IMR-90 (cell line): ENCODE data around the gene ELFN2. TPM values are rescaled to one million over a fixed set of nuclear protein-coding genes. Genes with fewer than 3 reads are reported as not detected.
A peak's percentile ranks its signal among the peaks of the same experiment; 100 is the strongest.
"Not testable (repeated sequence)": the region's sequence is repeated elsewhere in the genome, so short reads cannot be mapped to it uniquely, and the experiment has no call there.

Experiments used
- ATAC-seq: fragments of 200-7000 bp; cut with Tn5 transposase; 2 replicates; pipeline ENCODE4 v1.9.1; 2020; ENCODE audit warnings: low read depth, mild to moderate bottlenecking, moderate library complexity
- BruUV-seq: library from RNA; stranded (reverse); fragments of 400-500 nt; replicated peaks from 2 replicates; lab custom pipeline; 2021; lab: Mats Ljungman, UMichigan
- CTCF ChIA-PET: fragments of 300-600 bp; formaldehyde crosslinking; extraction: SDS; loops from one replicate; lab custom pipeline; 2021; ENCODE audit warnings: antibody characterized with exemption; lab: Yijun Ruan, JAX
- POLR2A ChIA-PET: fragments of 300-600 bp; sonication (Branson Sonifier 250); formaldehyde crosslinking; loops from one replicate; lab custom pipeline; 2022; ENCODE audit warnings: antibody characterized with exemption; ENCODE audit not compliant: unreplicated experiment; lab: Charles Lee
- DNase-seq: peaks from one replicate; pipeline ENCODE4 v3.0.0; 2013
- H2AFZ ChIP-seq: replicated peaks from 2 replicates; pipeline ENCODE3; 2013; ENCODE audit warnings: low read length, mild to moderate bottlenecking; ENCODE audit not compliant: poor library complexity
- H2AK5ac ChIP-seq: 2 replicates; pipeline ENCODE4 v1.6.1; 2013; ENCODE audit warnings: low read depth, low read length, inconsistent platforms
- H2AK9ac ChIP-seq: replicated peaks from 2 replicates; pipeline ENCODE3; 2013; ENCODE audit warnings: mild to moderate bottlenecking, low read depth, low read length, moderate library complexity; ENCODE audit not compliant: poor library complexity
- H2BK120ac ChIP-seq: 2 replicates; pipeline ENCODE4 v1.6.1; 2013; ENCODE audit warnings: low read depth, low read length, inconsistent platforms
- H2BK15ac ChIP-seq: 3 replicates; pipeline ENCODE4 v1.6.1; 2013; ENCODE audit warnings: low read depth, low read length, inconsistent platforms
- H2BK20ac ChIP-seq: 2 replicates; pipeline ENCODE4 v1.6.1; 2013; ENCODE audit warnings: low read depth, mild to moderate bottlenecking, inconsistent platforms, low read length, moderate library complexity
- H2BK5ac ChIP-seq: 2 replicates; pipeline ENCODE4 v1.6.1; 2013; ENCODE audit warnings: mild to moderate bottlenecking, low read depth, low read length, inconsistent platforms; ENCODE audit not compliant: poor library complexity, severe bottlenecking
- H3K14ac ChIP-seq: replicated peaks from 2 replicates; pipeline ENCODE4 v1.6.1; 2013; ENCODE audit warnings: low read depth, low read length, inconsistent platforms
- H3K18ac ChIP-seq: 2 replicates; pipeline ENCODE4 v1.6.1; 2013; ENCODE audit warnings: low read depth, low read length, control low read depth
- H3K23ac ChIP-seq: 2 replicates; pipeline ENCODE4 v1.6.1; 2013; ENCODE audit warnings: low read depth, low read length, inconsistent platforms
- H3K27ac ChIP-seq: 2 replicates; pipeline ENCODE4 v1.5.1; 2013; ENCODE audit warnings: mild to moderate bottlenecking, control low read depth, low read length; ENCODE audit not compliant: insufficient read depth
- H3K27me3 ChIP-seq: 2 replicates; pipeline ENCODE4 v1.6.1; 2013; ENCODE audit warnings: low read length; ENCODE audit not compliant: control insufficient read depth, insufficient read depth
- H3K36me3 ChIP-seq: 2 replicates; pipeline ENCODE4 v1.6.1; 2013; ENCODE audit warnings: low read length, mixed read lengths; ENCODE audit not compliant: control insufficient read depth, insufficient read depth
- H3K4ac ChIP-seq: 2 replicates; pipeline ENCODE4 v1.6.1; 2013; ENCODE audit warnings: low read depth, low read length, inconsistent platforms
- H3K4me1 ChIP-seq: 2 replicates; pipeline ENCODE4 v1.6.1; 2013; ENCODE audit warnings: low read length, mixed read lengths; ENCODE audit not compliant: control insufficient read depth, insufficient read depth
- H3K4me2 ChIP-seq: 2 replicates; pipeline ENCODE4 v1.6.1; 2013; ENCODE audit warnings: low read depth, mild to moderate bottlenecking, control low read depth, low read length, moderate library complexity
- H3K4me3 ChIP-seq: 2 replicates; pipeline ENCODE4 v1.5.1; 2013; ENCODE audit warnings: low read depth, mild to moderate bottlenecking, control low read depth, low read length, moderate library complexity; ENCODE audit not compliant: insufficient read depth
- H3K56ac ChIP-seq: 2 replicates; pipeline ENCODE4 v1.6.1; 2013; ENCODE audit warnings: low read length, inconsistent platforms; ENCODE audit not compliant: insufficient read depth; ENCODE audit errors: extremely low read depth
- H3K79me1 ChIP-seq, 2 experiments: 2 replicates each; pipeline ENCODE4 v1.6.1; 2013; ENCODE audit warnings: low read length in 2 of 2, inconsistent platforms in 1 of 2, low read depth in 1 of 2
- H3K9ac ChIP-seq: 2 replicates; pipeline ENCODE4 v1.6.1; 2013; ENCODE audit warnings: low read depth, low read length, control low read depth
- H3K9me1 ChIP-seq: 2 replicates; pipeline ENCODE4 v1.6.1; 2013; ENCODE audit warnings: low read length, inconsistent platforms; ENCODE audit not compliant: insufficient read depth
- H3K9me3 ChIP-seq: 2 replicates; pipeline ENCODE4 v1.6.1; 2013; ENCODE audit warnings: low read length; ENCODE audit not compliant: control insufficient read depth, insufficient read depth
- H4K20me1 ChIP-seq: 2 replicates; pipeline ENCODE4 v1.6.1; 2013; ENCODE audit warnings: low read length, inconsistent platforms; ENCODE audit not compliant: insufficient read depth
- H4K5ac ChIP-seq: 2 replicates; pipeline ENCODE4 v1.6.1; 2013; ENCODE audit warnings: mild to moderate bottlenecking, low read depth, low read length, control low read depth
- H4K8ac ChIP-seq, 2 experiments: 2 replicates each; pipeline ENCODE4 v1.6.1; 2013; ENCODE audit warnings: low read depth in 2 of 2, low read length in 2 of 2, control low read depth in 1 of 2, inconsistent platforms in 1 of 2
- H4K91ac ChIP-seq: 2 replicates; pipeline ENCODE4 v1.6.1; 2013; ENCODE audit warnings: low read depth, low read length, inconsistent platforms; ENCODE audit not compliant: insufficient read depth
- MAFK ChIP-seq: IDR thresholded peaks from 2 replicates; pipeline ENCODE4 v1.6.1; 2012; ENCODE audit warnings: low read depth, low read length, improper control_type of control experiment
- MAZ ChIP-seq: IDR thresholded peaks from 2 replicates; pipeline ENCODE4 v1.6.1; 2012; ENCODE audit warnings: low read depth, mild to moderate bottlenecking, low read length, improper control_type of control experiment, moderate library complexity, borderline replicate concordance
- RFX5 ChIP-seq: IDR thresholded peaks from 2 replicates; pipeline ENCODE4 v1.8.0; 2012; ENCODE audit warnings: low read depth, mild to moderate bottlenecking, low read length, moderate library complexity
- WGBS, 2 experiments: methylation state at CpG; one replicate each; pipeline versions ENCODE4 v1.1.5 to v1.1.7; 2013; ENCODE audit warnings: missing lambda C conversion rate in 2 of 2; ENCODE audit not compliant: insufficient read length in 1 of 2; ENCODE audit errors: extremely low coverage in 2 of 2; 5-methylcytosine and 5-hydroxymethylcytosine counted together
- dilution Hi-C: fragments of 300-500 bp; cut with HindIII; formaldehyde crosslinking; loops from one replicate; pipeline ENCODE4 v1.14.3; 2018; ENCODE audit warnings: low sequenced_read_pairs; ENCODE audit not compliant: unreplicated experiment
- in situ Hi-C: fragments of 300-500 bp; cut with MboI; formaldehyde crosslinking; loops from 3 replicates; pipeline ENCODE4 v1.14.3; 2019; ENCODE audit warnings: low sequenced_read_pairs, inconsistent platforms, mixed read lengths
- intact Hi-C: fragments of 100-400 bp; cut with micrococcal nuclease; formaldehyde crosslinking; loops from 2 replicates; pipeline ENCODE4 v1.10.0; 2022
- polyA plus RNA-seq, 3 experiments: library from polyadenylated mRNA; depleted of rRNA; stranded (reverse); fragments of >200 nt; gene quantifications; 2 replicates each; pipeline ENCODE4 v1.2.3, GENCODE V29; 2012; ENCODE audit warnings: low replicate concordance in 1 of 3
- total RNA-seq: library from RNA; depleted of rRNA; stranded (reverse); fragments of >200 nt; gene quantifications from 2 replicates; pipeline ENCODE4 v1.2.3, GENCODE V29; 2012

ELFN2 gene
- total and polyA plus RNA-seq, 2 of the 4 experiments (the other 2 are of a cell fraction) = 0.72 to 5.0 TPM

DNA sequence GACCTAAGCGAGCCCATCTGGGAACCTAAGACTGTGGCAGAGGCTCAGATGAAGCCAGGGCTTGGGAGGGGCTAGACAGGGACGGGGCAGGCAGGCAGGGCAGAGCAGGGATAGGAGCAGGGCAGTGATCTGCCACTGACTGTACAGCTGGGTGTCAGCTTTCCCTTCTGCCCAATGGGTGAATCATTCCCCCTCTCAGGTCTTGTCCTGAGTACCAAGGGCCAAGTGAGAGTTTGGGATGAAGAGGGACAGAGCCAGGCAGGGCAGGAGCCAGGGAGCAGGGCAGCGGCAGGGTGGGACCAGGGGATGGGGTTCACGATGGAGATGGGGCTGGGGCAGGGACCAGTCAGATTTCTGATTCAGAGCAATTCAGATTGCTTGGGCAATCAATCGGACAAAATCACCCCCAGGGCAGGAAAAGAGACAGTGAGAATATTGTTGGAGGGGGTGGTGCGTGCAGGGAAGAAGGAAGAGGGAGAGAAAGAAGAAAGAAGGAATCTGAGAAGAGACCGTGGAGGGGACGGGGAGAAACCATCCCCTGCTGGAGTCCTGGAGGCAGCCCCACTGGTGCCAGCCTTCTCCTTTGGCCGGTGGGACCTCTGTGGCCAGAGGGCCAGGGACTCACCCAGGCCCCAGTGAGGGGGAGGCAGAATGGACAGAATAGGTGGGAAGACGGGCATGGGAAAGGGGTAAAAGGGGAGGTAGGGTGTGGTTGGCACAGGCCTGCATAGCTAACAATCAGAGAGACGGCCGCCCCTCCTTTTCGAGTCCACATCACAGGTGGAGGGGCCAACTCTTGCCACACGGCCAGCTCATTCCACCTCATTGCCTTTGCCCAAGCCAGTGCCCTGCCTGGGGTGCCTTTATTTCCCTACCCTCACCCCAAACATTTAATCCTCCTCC is 97.8 kb downstream of the ELFN2 start (continued):
- TF ChIP-seq RFX5 (no peak), MAZ (no peak), MAFK (no peak)

DNA sequence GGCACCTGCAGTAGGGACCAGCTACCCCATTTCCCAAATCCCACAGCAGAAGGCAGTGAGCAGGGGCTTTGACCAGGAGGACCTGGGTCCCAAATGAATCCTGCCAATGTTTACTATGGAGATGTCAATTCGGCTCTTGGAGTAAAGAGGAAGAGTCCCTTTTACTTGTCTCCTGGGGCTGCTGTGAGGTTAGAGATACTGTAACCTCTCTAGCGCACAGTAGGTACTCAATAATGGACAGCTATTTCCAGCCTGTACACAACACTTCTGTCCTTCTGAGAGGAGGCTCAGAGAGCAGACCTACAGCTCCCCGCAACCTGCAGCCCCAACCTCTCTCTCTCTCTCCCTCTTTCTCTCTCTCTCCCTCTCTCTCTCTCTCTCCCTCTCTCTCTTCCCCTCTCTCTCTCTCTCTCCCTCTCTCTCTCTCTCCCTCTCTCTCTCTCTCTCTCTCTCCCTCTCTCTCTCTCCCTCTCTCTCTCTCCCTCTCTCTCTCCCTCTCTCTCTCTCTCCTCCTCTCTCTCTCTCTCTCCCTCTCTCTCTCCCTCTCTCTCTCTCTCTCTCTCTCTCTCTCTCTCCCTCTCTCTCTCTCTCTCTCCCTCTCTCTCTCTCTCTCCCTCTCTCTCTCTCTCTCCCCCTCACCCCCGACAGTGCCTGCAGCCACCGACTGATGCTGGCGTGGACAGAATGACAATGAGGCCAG is 98.6 kb downstream of the ELFN2 start:
- H3K9me3 ChIP-seq, H3K4me3 ChIP-seq, in situ Hi-C loops, H3K4me2 ChIP-seq, DNase-seq, POLR2A ChIA-PET, H3K79me1 ChIP-seq, H3K9ac ChIP-seq, intact Hi-C loops, H4K20me1 ChIP-seq, BruUV-seq, ATAC-seq, H3K36me3 ChIP-seq, H3K27me3 ChIP-seq, CTCF ChIA-PET, dilution Hi-C loops: not testable (repeated sequence)
- H2BK20ac ChIP-seq = peak overlapping the region; percentile 98
- H2AK5ac ChIP-seq = peak overlapping the region; percentile 99
- peak overlapping the region; percentile 91 for H3K23ac ChIP-seq
- H3K4me1 ChIP-seq = peaks cover 18% of the 10 kb centered on the region
- WGBS, 2 experiments = no CpG with 5 or more reads among the region's 6 CpGs
- peak overlapping the region; percentile 90 for H2BK15ac ChIP-seq
- H3K9me1 ChIP-seq = peaks cover 19% of the 10 kb centered on the region
- peak overlapping the region; percentile 80 for H2AFZ ChIP-seq
- H3K27ac ChIP-seq = peak overlapping the region; percentile 85
- peak overlapping the region; percentile 99 for H3K14ac ChIP-seq
- peak overlapping the region; percentile 98 for H2BK120ac ChIP-seq
- H4K5ac ChIP-seq = peak overlapping the region; percentile 80; the same call in 1 of the 2 replicates
- peak overlapping the region; percentile 93 for H4K91ac ChIP-seq
- peak overlapping the region; percentile 97 for H2AK9ac ChIP-seq
- H3K18ac ChIP-seq = peak overlapping the region; percentile 84
- peak overlapping the region; percentile 70 for H3K56ac ChIP-seq
- H3K4ac ChIP-seq = peak overlapping the region; percentile 99
- peak overlapping the region; percentile 92 to 93 for H4K8ac ChIP-seq
- peak overlapping the region; percentile 89 for H2BK5ac ChIP-seq
